GM21529 (cell line): ENCODE data around the gene SMOC1.
"Not testable (repeated sequence)": the region's sequence is repeated elsewhere in the genome, so short reads cannot be mapped to it uniquely, and the experiment has no call there.

ENCODE experiments used
- ATAC-seq: cut with Tn5 transposase; IDR thresholded peaks from one replicate; pipeline ENCODE4 v1.9.1; 2021; ENCODE audit not compliant: unreplicated experiment

SMOC1 gene

DNA sequence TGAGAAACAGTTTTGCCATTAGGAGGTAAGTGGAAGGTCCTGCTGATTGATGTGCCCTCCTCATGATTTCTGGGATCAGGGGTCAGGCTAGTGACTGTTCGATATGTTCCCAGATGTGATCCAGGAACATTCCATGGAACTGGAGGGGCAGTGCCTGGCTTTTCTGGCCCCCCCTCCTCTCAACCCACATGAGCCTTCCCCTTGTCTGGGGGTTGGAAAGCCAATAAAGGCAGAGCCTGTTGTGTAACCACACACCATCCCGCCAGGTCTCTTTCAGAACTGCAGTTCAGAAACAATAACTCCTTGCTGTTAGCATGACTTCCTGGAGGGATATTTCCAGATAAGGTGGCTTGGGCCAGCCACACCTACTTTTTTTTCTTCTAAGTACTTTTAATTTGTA, 17.8 kb downstream of the SMOC1 start:
- ATAC-seq: no peak

DNA sequence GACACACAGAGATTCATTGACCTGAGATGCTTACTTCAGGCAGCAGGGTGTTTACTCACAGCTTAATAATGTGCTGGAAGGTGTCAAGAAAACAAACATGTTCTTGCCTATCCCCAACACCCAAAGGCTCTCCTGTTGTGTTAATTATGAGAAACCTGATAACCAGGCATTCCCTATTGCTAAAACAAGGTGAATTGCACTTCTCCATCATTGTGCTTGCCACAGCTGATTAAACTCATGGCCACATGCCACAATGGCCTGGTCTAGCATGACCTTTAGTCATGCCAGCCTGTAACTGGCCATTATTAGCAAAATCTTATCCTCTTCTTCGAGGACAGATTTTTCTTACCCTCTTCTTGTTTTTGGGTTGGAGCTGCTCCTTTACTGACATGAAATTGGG, 21.4 kb downstream of the SMOC1 start:
- ATAC-seq: no peak

DNA sequence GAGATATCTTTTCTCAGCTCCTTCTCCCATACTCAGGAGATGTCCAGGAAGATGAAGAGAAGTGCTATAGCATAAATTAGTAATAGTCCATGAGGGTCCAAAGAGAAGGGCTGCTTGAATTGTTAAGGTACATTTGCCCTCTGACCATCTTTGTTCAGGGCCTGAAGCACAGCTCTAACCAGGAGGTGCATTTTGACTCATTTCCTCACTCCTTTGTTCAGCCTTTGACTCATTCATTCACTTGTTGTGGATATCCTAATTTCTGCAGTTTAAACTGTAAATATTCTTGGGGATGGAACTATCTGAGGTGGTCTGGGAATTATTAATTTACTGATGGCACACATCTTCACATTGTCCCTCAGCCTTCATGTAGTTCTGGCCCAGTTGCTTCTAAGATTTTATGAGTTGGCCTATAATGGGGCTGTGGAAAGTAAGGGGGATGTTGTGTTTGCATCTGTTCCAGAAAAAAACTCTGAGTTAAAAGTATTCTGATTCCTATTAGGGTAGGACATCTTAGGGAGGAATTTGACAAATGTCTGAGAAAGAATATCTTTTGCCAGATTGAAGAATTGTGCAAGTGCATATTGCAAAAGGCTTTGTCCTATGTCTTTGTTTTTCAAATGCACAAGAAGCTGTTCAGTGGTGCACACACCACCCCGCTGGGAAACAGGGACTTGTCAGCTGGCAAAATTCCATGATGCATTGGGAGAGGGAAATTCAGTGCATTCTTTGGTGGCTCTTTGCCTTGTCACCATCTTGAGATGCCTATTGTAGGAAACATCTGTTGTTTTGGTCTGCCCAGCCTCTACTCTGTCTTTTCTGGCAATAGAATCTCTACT, 22.1 kb downstream of the SMOC1 start:
- no peak for ATAC-seq

DNA sequence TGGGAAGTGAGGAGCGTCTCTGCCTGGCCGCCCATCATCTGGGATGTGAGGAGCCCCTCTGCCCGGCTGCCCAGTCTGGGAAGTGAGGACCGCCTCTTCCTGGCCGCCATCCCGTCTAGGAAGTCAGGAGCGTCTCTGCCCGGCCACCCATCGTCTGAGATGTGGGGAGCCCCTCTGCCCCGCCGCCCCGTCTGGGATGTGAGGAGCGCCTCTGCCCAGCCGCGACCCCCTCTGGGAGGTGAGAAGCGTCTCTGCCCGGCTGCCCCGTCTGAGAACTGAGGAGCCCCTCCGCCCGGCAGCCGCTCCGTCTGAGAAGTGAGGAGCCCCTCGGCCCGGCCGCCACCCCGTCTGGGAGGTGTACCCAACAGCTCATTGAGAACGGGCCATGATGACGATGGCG, 23.8 kb downstream of the SMOC1 start:
- ATAC-seq: not testable (repeated sequence)

DNA sequence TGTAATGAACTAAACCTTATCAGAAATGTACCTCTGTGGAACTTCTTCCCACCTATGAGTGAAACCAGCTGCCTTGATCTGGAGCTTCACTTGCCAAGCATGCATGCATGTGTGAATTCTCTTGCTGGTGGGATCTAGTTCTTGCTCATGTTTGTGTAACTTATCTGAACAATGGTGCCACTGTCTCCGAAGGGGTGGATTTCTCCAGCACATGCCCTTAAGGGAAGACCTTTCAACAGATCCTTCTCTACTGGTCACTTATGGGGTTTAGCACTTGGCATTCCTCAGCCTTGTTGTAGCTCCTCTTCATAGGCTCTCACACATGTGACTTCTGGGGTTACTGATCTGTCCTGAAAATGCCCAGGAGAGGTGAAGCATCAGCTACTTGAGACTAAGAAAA, 25.0 kb downstream of the SMOC1 start:
- ATAC-seq: no peak

DNA sequence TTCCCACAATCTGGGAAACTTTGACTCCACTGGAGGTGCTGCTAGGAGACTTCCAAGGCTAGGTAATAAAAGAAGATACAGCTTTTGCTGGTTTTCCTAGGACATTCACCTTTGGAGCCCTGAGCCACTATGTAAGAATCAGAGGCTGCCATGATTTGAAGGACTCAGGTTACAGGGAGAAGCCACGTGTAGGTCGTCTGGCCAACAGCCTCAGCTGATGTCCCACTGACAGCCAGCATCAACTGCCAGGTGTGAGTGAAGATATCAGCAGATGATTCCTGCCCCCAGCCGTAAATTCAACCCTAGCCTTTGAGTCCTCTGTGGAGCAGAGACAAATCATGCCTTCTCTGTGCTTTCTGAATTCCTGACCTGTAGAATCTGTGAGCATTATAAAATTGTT, 27.0 kb downstream of the SMOC1 start:
- ATAC-seq: no peak

DNA sequence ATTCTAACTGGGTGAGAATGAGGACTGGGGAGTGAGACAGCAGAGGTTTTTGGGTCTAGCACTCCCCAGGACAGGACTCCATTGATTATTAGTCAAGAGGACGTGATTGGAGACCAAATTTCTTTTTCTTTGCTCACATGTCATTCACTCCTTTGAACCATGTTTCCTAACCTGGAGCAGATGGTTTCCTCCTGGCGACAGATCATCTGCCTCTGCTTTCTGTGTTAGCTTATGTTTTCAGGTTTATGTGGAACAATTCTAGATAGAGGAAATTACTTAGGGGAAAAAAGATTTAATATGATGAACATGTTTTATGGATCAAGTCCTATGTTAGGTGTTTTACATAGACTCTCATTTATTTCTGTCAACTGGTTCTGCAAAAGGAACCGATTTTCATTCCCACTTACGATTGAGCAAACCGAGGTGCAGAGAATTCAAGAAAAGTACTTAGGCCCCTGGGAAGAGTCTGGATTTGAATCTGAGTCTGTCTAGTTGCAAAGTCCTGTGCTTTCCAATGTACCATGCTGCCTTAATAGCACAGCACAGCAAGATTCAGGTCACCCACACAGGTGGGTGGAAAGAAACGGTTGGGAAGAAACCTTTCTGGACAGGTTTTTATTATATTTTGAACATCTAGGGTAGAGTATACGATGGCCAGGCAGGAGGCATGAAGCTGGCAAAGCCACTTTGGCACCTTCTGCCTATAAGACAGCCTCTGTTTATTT, 30.8 kb downstream of the SMOC1 start:
- no peak for ATAC-seq

DNA sequence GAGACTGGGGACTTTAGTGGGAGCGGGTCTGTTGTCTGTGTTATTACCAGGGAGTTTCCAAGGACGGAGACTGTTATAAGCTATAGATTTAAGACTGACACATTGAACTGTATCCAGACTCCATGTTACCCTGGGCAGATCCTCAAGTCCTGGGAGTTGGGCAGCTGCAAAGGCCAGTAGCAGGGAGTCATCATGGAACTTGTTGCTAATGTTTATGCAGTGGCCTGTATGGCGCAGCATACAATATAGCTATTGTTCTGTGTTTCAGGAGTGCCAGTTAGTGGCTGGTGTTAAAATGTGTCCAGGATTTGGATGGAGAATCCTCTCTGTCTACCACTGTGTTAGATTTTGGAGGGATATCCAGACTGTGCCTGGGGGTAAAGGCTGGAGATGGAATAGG, 31.7 kb downstream of the SMOC1 start:
- ATAC-seq: no peak

DNA sequence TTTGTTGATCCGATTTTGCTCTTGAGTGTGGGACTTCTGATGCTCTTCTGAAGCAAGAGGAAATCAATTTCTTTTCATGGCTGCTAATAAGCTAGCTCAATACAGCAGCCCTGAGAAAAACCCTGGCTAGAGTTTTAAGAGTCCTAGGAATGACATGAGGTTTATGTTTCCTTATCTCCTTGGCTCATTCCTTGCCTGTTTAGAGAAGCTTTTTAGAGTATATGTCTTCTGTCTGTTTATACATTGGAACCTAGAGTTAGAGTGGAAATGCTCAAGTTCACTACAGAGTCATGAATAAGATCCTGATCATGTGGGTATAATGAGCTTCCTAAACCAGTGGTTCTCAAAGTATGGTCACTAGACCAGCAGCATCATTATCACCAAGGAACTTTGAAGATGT, 34.5 kb downstream of the SMOC1 start:
- no peak for ATAC-seq

DNA sequence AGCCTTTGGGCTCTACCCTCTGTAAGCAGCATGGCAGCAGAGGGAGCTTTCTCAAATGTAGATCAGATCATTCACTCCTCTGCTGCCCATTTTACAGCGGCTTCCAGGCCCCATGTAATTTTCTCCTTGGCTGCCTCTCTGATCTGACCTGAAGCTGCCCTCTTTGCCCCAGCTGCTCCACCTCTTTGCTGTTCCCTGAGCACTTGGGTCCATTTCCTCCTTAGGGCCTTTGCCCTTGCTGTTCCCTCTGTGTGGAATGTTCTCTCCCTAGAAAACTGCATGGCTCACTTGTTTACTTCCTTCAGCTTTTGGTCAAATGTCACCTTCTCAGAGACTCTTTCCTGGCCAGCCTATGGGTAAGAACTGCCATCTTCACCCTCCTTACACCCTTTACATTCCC, 37.2 kb downstream of the SMOC1 start:
- ATAC-seq: no peak

DNA sequence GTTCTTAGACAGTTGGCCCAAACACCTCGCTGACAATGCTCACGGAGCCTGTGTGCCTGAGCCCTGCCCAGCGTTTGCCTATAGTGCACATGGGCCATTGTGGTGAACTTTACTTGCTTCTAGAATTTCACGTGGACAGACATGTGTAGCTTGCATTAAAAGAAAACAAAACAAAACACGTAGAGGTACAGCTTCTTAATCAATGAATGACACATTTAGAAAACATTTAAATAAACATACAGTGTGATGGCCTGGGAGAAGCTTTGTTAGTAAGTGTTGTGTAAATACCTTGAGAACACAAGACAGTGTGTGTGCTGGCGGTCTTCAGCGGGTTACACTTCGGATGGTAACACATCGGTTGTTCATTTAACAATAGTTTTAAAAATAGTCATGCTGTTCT, 38.1 kb downstream of the SMOC1 start:
- ATAC-seq: no peak

DNA sequence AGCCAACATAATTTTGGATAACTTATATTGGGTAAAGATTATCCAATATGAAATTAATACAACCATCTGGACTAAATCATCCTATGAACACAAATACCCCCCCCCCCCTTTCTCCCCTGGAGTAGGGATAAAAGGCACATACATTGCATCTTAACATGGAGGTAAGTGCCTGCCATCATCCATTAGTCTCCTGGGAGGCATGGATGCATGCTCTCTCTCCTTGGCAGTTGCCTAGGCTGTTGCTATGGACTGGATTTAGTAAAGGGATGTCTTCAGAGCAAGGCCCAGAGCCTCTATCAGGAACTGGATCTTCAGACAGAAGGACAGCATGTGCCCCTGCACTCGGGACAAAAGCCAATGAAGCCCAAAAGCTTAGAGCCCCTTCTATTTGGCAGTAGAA, 40.6 kb downstream of the SMOC1 start:
- no peak for ATAC-seq

DNA sequence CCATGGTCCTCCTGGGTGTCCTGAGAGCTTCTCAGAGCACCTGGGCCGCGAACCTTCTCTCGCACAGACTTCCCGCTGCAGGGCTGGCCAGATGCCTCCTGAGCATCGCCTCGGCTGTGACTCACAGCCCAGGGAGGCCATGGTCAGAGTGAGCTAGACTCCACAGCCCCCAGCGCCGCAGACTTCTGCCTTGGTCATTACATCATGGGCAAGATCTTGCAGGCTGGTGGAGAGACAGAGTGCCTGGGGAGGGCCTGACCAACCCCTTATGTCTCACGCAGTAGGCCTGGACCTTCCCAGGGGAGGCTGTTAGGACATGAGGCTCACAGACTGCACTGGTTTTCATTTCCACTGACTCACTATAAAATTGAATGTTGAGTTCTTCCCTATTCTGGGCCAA, 41.8 kb downstream of the SMOC1 start:
- no peak for ATAC-seq

DNA sequence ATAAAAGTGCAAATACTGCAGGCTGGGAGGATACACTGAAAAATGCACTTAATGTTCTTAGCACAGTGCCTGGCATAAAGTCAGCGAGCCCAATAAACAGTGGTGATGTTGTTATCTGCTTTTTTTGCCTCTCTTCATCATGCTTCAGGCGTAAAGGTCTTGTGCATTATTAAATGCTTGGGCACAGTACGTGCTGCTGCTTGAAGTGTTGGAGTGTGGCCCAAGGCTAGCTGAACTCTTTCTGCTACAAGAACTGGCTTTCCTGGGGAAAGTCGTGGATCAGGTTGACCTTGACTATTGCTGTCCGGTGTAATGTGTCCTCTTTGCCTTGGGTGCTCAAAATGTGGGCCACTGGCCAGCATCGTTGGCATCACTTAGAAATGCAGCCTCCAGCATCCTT, 43.0 kb downstream of the SMOC1 start:
- ATAC-seq: no peak

DNA sequence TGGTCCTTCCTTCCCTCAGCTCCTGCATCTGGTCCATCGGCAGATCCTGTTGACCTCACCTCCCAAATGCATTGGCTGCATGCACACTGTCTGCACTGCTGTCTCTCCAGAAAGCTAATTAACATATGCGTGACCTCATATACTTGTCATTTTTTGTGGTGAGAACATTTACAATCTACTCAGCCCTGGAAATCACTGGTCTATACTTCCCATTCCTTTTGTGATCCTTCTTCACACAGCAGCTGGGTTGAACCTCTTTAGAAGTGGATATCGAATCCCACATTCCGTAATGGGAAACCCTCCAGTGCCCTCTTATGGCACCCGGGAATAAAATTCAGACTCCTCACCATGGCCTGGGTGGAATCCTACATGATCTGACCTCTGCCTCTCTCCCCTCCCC, 45.0 kb downstream of the SMOC1 start:
- no peak for ATAC-seq

DNA sequence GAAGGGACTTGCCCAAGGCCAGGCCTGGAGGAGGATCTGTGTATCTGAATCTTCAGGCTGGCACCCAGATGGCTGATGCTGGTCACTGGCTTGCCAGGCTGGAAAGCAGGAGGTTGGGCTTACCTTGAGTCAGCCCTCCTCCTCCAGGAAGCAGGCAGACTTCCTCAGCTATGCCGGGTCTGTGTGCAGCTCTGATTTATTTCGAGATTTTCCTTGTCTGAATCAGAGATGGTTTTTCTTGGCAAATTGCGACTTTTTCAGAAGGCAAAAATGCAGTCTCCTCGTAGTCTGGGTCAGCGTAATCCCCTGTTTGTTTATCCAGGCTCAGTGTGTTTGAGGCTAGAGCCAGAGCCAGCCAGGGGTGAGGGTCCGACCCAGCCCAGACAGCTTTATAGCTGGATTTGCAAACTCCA, 48.9 kb downstream of the SMOC1 start:
- no peak for ATAC-seq

DNA sequence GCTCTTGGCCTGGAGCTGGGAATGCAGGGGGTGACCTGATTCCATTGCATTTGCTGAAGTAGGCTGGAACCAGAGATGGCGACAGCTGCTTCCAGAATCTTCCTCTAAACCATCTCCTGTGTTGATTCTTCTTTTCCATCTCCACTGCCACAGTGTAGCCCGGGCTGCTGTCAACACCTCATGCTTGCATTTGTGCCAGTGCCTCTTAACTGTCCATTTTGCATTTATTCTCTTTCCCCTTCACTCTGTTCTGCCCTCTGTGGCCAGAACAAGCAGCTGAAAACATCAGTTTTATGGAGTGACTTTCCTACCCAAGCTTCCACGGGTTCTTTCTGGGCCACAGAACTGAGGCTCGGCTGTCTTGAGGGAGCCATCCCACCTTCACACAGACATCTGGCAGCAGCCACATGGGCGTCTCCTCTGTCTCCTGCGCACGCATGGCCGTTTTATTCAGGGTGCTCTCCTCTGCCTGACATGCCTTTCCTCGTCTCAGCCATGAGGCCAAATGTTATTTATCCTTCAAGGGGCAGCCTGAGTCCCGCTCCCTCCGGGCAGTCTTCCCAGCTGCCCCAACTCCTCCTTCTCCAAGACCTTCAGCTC, 51.7 kb downstream of the SMOC1 start:
- ATAC-seq: no peak

DNA sequence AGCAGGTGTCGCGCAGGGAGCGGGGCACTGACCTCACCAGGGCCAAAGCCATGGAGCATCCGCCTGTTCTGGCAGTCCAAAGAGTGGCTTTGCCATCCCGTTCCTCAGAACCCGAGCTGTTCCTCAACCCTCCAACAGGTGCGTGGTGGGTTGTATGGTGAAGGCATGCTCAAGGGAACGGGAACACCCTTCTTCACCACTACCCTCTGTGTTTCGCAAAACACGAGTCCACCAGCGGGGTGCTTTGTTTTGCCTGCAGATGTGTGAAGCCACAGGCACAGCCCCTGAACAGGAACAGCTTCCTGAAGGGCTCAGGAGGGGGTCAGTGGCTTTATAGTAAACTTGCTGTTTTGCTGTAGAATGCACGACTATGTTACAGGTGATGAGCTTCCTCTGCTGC, 52.7 kb downstream of the SMOC1 start:
- no peak for ATAC-seq

DNA sequence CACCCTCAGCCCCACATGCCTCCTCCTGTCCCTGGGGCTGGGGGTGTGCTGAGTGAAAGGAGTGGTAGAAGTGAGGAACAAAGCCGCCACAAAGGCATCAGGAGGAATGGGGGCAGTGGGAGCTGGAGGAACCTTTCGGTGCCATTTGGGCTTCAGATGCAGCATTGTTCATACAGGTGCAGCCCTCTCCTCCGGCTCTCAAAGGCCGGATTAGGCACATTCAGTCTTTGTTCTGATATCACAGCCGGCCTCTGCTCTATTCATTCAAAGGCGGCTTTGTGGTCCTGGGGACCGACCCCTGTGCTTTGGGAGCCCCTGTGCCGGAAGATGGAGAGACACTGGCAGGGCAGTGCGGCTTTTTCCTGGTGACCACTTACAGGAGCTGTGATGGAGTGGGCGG, 53.2 kb downstream of the SMOC1 start:
- no peak for ATAC-seq

DNA sequence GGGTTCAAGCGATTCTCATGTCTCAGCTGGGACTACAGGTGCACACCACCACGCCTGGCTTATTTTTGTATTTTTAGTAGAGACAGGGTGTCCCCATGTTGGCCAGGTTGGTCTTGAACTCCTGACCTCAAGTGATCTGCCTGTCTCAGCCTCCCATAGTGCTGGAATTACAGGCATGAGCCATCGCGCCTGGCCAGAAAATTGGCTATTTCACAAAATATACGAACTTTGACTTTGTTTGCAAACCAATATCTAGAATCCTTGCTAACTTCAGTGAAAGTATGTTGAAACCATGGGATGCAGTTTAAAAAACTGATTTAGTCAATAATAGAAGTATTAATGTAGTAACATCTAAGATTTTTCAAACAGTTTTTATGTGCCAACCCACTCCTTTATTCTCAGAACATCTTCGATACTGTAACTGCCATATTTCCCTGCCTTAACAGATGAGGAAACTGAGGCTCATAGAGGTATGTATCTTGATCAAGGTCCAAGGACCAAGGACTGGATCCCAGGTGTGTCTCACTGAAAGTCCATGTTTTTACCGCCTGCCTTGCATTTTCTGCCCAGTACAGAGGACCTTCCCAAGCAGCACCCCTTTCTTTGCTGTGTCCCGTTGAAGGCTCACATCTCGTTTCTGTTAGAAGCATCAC, 54.5 kb downstream of the SMOC1 start:
- ATAC-seq: no peak

DNA sequence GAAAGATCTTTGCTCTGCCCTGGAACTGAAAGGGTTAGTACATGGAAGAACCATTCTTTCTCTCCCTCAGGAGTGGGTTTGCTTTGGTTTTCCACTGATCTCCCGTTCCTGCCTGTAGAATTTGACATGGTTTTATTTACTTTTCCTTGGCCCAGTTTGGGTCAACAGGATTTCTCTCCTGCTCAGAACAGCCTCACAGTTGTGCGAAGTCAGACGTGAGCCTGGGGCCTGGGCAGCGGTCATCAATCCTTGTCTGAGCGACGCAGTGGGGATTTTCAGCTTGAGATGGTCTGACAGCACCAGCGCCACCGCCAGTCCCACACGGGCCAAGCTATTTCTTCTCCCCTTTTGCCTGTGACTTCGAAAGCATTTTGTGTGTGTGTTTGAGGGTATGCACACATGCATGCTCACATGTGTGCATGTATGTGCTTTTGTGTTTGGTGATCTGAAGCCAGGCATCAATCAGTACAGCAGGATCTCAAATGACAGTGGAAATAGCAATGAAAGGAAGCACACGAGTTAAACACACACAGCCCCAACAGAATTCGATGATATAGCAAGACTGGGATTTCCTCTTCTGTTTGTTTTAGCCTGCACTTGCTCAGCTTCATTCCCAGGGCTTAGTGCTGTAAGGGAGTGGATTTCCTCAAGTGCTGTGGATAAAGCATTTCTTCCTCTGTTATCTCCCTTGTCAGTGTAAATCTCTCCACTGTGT, 58.3 kb downstream of the SMOC1 start:
- ATAC-seq: no peak
